Middle frontal gyrus (tissue), 1 donor: ENCODE measurements around the gene LRIF1.
"Not testable (repeated sequence)": the region's sequence is repeated elsewhere in the genome, so short reads cannot be mapped to it uniquely, and the experiment has no call there.

ENCODE experiments used
- DNase-seq: peaks from one replicate; pipeline ENCODE4 v3.0.0-alpha.2; 2015; ENCODE audit warnings: low spot score; ENCODE audit errors: extremely low spot score

Gene LRIF1

DNA sequence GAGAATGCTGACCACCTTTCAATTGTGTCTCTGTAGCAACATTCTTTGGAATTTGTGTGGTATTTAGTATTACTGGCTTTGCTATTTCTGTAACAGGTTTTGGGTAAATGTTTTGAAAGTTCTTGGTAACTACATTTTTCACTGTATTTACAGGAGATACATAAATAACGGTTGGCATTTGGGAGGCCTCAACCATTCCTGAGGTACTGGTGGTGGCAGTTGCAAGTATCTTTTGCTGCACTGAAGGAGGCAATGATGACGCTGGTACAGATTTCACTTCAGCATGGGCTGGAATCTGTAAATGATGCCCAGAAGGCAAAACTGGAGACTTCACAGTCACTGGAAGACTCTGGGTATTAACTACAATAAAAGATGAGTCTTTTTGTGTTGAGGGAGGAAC is 11.7 kb downstream of the LRIF1 start:
- no peak for DNase-seq

DNA sequence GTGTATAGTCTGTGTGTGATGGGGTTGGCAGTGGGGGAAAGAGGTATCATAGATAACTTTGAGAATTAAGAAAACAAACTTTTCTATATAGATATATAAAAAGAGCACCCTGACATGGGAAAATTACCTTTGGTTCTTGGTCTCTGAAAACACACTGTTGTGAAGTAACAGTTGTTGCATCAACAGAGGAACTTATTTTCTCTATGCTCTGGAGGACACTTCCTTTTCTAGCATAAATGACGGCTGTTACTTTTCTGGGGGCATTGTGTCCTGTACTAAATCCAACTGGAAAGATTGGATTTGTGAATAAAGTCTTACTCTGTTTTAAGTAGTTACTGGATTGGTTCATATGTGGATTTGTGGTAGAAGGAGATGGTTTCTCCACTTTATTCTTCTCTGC is 12.6 kb downstream of the LRIF1 start:
- DNase-seq, result no peak

GRCh38 chr1:110948038-110948810 is 15.5 kb downstream of the LRIF1 start:
- no peak for DNase-seq

DNA sequence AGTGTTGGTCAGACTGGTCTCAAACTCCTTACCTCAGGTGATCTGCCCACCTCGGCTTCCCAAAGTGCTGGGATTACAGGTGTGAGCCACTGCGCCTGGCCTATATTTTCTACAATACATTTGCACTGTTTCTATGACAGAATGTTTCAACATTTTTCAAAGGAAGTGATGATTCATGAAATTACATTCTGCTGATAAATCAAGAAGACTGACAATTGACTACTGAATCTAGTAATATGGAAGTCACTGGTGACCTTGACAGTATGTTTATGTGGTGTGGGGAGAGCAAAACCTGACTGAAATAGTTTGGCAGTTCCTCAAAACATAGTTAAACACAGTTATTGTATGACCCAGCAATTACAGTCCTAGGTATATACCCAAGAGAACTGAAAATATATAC is 18.1 kb downstream of the LRIF1 start:
- DNase-seq, result no peak

DNA sequence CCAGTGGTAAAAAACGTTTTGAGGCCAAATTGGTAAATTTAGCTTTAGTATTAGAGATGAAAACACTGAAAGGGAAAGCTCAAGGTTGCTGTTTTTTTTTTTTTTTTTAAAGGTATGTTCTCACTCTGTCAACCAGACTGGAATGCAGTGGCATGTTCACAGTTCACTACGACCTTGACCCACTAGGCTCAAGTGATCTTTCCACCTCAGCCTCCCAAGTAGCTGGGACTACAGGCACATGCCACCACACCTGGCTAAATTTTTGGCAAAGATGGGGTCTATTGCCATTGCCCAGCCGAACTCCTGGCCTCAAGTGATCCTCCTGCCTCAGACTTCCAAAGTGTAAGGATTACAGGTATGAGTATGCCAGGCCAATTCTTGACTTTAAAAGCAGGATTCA is 18.9 kb downstream of the LRIF1 start:
- DNase-seq, result no peak

DNA sequence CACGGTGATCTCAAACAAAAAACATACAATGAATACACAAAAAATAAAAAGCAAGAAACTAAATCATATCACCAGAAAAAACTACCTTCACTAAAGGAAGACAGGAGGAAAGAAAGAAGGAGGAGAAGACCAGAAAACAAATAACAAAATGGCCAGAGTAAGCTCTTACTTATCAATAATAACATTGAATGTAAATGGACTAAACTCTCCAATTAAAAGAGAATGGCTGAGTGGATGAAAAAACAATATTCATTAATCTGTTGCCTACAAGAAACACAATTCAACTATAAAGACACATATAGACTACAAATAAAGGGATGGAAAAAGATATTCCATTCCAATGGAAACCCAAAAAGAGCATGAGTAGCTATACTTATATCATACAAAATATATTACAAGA is 27.2 kb downstream of the LRIF1 start:
- DNase-seq, result no peak

GRCh38 chr1:110931097-110931496 is 32.6 kb downstream of the LRIF1 start:
- not testable (repeated sequence) for DNase-seq

- no peak for DNase-seq
Measured at GRCh38 chr1:110928904-110929303, 34.8 kb downstream of the LRIF1 start.

DNA sequence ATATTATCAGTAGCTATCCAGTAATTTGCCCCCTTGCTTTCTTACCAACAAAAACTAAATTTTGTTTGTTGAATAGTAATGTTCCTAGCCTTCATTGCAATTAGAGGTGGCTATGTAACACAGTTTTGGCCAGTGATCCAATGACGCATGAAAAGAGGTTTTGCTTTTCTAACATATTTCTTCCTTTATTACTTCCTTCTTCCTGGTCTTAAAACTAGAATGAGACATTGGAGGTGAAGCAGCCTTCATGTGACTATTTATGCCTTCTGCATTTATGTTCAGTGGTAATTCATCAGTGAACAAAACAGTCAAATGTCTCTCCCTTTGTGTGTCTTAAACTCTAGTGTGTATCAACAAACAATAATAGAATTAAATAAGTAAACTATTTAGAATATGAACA is 35.5 kb downstream of the LRIF1 start:
- DNase-seq, result no peak

GRCh38 chr1:110927484-110928075 is 36.1 kb downstream of the LRIF1 start:
- DNase-seq, result no peak

DNA sequence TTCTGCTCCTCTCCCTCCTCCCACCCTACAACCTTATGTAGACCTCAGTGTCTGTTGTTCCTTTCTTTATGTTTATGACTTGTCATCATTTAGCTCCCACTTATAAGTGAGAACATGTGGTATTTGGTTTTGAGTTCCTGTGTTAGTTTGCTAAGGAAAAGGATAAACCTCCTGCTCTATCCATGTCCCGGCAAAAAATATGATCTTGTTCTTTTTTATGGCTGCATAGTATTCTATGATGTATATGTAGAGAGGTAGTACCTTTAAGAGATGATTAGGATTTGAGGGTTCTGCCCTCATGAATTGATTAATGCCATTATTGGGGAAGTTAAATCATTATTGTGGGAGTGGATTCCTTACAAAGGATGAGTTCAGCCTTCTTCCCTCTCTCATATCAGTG is 41.8 kb downstream of the LRIF1 start:
- no peak for DNase-seq

DNA sequence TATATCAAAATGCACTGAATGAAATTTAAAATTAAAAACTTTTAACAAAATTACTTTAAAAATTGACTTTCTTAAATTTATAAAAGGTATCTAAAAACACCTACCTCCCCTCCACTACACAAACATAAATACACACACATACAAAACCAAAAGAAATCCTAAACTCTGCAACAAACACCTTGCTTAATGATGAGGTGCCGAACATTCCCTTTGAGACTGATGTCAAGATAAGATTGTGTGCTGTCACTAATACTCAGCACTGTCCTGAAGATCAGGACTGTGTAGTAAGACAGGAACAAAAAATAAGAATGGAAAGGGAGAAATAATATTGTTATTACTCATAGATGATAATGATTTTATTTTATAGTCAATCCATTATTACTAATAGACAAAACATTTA is 45.7 kb downstream of the LRIF1 start:
- DNase-seq, result no peak

- no peak for DNase-seq
Measured at GRCh38 chr1:110916669-110917306, 46.9 kb downstream of the LRIF1 start.

DNA sequence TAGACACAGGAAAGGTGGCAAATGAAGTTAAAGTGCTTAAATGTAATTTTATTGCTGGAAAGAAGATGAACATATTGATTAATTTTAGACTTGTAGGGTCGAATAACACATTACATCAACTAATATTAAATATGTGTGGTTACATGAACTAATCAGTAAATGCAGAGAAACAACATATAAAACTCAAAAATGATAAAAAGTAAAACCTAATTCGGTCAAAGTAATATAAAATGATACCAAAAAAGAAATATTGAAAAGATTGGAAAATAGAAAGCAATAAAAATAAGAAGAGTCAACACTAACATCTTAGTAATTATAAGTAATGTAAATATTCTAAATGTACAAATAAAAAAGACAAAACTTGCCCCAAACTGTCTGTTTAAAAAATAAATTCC is 47.5 kb downstream of the LRIF1 start:
- no peak for DNase-seq

- no peak for DNase-seq
Measured at GRCh38 chr1:110915804-110916203, 47.9 kb downstream of the LRIF1 start.

- DNase-seq, result no peak
Measured at GRCh38 chr1:110914676-110915075, 49.0 kb downstream of the LRIF1 start.

DNA sequence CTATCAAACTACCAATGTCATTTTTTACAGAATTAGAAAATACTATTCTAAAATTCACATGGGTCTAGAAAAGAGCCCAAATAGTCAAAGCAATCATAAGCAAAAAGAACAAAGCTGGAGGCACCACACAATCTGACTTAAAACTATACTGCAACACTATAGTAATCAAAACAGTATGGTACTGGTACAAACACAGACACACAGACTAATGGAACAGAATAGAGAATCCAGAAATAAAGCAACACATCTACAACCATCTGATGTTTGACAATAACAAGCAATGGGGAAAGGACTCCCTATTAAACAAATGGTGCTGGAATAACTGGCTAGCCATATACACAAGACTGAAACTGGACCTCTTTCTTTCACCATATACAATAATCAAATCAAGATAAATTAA is 50.9 kb downstream of the LRIF1 start:
- no peak for DNase-seq

DNA sequence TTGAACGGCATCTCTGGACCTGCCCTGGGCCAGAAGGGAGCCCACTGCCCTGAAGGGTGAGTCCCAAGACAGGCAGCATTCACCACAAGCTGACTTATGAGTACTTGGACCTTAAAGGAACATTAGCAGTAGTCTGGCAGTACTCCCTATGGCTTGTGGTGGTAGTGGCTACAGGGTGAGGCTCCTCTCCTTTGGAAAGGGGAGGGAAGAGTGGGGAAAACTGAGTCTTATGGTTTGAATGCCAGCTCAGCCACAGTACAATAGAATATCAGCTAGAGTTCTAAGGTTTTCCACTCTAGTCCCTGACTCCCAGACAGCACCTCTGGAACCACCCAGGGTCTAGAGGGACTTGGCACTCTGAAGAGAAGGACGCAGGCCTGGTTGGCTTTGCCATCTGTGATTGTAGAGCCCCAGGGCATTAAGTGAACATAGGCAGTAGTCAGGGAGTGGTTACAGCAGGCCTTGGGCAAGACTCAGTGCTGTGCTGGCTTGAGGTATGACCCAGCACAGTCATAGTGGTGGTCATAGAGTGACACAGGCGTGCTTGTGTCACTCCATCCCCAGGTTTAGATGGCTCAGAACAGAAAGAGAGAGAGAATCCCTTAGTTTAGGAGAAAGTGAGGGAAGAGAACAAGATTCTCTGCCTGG is 59.7 kb downstream of the LRIF1 start:
- no peak for DNase-seq

- DNase-seq, result no peak
Measured at GRCh38 chr1:110902820-110903463, 60.8 kb downstream of the LRIF1 start.

GRCh38 chr1:110899458-110899843 is 64.3 kb downstream of the LRIF1 start:
- DNase-seq, result no peak

DNA sequence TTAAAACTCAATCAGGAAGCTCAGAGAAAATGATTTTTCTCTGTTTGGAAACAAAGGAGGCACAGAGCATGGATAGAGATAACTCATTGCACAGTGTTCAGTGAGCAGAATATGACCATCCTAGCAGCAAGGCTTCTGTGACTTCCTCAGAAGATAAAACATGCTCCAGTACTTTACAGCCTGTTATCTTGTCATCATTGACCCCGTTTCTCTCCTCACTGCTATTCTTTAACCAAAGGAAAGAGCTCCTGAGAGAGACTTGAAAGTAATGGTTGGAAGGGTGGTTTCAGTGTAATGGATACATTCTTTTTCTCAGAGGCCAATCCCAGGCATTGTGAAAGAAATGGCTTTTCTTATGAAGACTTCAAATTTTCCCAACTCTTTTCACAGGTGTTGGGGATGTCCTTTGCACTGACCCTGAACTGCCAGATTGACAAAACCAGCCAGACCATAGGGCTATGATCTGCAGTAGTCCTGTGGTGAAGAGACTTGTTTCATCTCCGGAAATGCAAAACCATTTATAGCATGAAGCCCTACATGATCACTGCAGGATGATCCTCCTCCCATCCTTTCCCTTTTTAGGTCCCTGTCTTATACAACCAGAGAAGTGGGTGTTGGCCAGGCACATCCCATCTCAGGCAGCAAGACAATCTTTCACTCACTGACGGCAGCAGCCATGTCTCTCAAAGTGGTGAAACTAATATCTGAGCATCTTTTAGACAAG is 64.8 kb downstream of the LRIF1 start:
- no peak for DNase-seq
